K562 (cell line): ENCODE data around the gene TCF12. TPM values are rescaled to one million over a fixed set of nuclear protein-coding genes. Genes with fewer than 3 reads are reported as not detected.

Experiments used
- ETV1 ChIP-seq: fragments of 450-650 bp; conservative IDR thresholded peaks from 2 replicates; pipeline ENCODE4 v1.6.1; 2016; ENCODE audit warnings: missing genetic modification characterization, control low read depth, low read depth, missing compliant biosample characterization
- FOSL1 ChIP-seq: fragments of 200-800 bp; sonication (Bioruptor generic); conservative IDR thresholded peaks from 2 replicates; pipeline ENCODE4 v1.6.1; 2016; ENCODE audit warnings: missing genetic modification characterization, missing compliant biosample characterization
- JUND ChIP-seq, 2 experiments: IDR thresholded peaks; 2 replicates in 1 of 2; 3 replicates in 1 of 2; pipeline ENCODE4 v1.6.1; 2011; ENCODE audit warnings: borderline replicate concordance in 2 of 2, low read depth in 2 of 2, low read length in 2 of 2, improper control_type of control experiment in 1 of 2, missing biosample characterization in 1 of 2, missing genetic modification characterization in 1 of 2, missing genetic modification reagents in 1 of 2
- MTA2 ChIP-seq: fragments of 450-650 bp; IDR thresholded peaks from 2 replicates; pipeline ENCODE4 v1.6.1; 2016; ENCODE audit warnings: low read depth
- NKRF ChIP-seq: fragments of 450-650 bp; IDR thresholded peaks from 2 replicates; pipeline ENCODE4 v1.6.1; 2016; ENCODE audit warnings: borderline replicate concordance
- TBL1XR1 ChIP-seq, 2 experiments: IDR thresholded peaks; 2 replicates each; pipeline ENCODE4 v1.6.1; 2012; ENCODE audit warnings: improper control_type of control experiment in 2 of 2, low read length in 2 of 2, mild to moderate bottlenecking in 1 of 2
- TCF7L2 ChIP-seq: fragments of 150-350 bp; IDR thresholded peaks from 2 replicates; pipeline ENCODE4 v1.6.1; 2016; ENCODE audit warnings: low read depth, mild to moderate bottlenecking, low read length, moderate library complexity
- THRAP3 ChIP-seq: fragments of 450-650 bp; IDR thresholded peaks from 2 replicates; pipeline ENCODE4 v1.6.1; 2016; ENCODE audit warnings: mild to moderate bottlenecking, inconsistent platforms, borderline replicate concordance
- ZBTB40 ChIP-seq, 2 experiments: fragments of 450-650 bp in 1 of 2; sonication (generic) in 1 of 2; formaldehyde crosslinking in 1 of 2; IDR thresholded peaks; 2 replicates each; pipeline versions ENCODE4 v1.7.1 to v1.9.0; 2016 to 2022; ENCODE audit warnings: inconsistent platforms in 1 of 2, mild to moderate bottlenecking in 1 of 2, missing genetic modification reagents in 1 of 2
- polyA plus RNA-seq, 8 experiments: library from polyadenylated mRNA; depleted of rRNA in 4 of 8; stranded (reverse) in 5 of 8; unstranded in 3 of 8; fragments of >200 nt; fragmentation: Nextera tagmentation in 2 of 8; fragmentation: Illumina TruSeq in 1 of 8; extraction: Ambion mirVana in 2 of 8; extraction: Trizol in 1 of 8; gene quantifications; 2 replicates each; pipeline versions ENCODE4 v1.2.1 to v1.2.3, GENCODE V29; 2011 to 2014; ENCODE audit warnings: inconsistent platforms in 1 of 8, missing spikeins in 1 of 8
- total RNA-seq, 7 experiments: library from RNA; depleted of rRNA in 6 of 7; stranded (reverse); fragments of >200 nt in 6 of 7; fragmentation: Illumina TruSeq in 2 of 7; extraction: Trizol in 2 of 7; gene quantifications; 2 replicates each; pipeline versions ENCODE4 v1.2.1 to v1.2.3, GENCODE V29; 2011 to 2021; ENCODE audit warnings: low replicate concordance in 1 of 7

Gene TCF12
- total and polyA plus RNA-seq, 9 of the 15 experiments (the other 6 are each of a cell fraction or from before 2014, with no cell fraction given), result 10.5 to 132 (median 52.9) TPM

- TF ChIP-seq NKRF (no peak), MTA2 (no peak), FOSL1 (tag) (0 out of 2 replicates have a peak, but pooled peaks have one; percentile 23), TBL1XR1 (IDR thresholded peaks at IDR 0.05; ENCODE audit: low read length in 2 of 2) (no peak), ETV1 (tag) (no peak), ZBTB40 (IDR thresholded peaks at IDR 0.05) (peak; percentile 90), ZBTB40 (CRISPR knock-in tag; IDR thresholded peaks at IDR 0.05) (peak; percentile 88), JUND (IDR thresholded peaks at IDR 0.05; ENCODE audit: borderline replicate concordance, low read depth, low read length) (no peak), JUND (tag; IDR thresholded peaks at IDR 0.05; ENCODE audit: borderline replicate concordance, low read depth, low read length) (0 out of 3 replicates have a peak, but pooled peaks have one; percentile 26), TCF7L2 (no peak), THRAP3 (no peak)
These were observed 234.5 kb downstream of the TCF12 start (continued) for GRCh38 chr15:57152666-57153539.
